GM23338 (cell line): ENCODE results near the gene RTP5. TPM values are rescaled to one million over a fixed set of nuclear protein-coding genes. Genes with fewer than 3 reads are reported as not detected.

Source experiments
- ETS1 ChIP-seq: IDR thresholded peaks from 2 replicates; pipeline ENCODE4 v1.6.1; 2016; ENCODE audit warnings: antibody characterized with exemption
- POLR2AphosphoS5 ChIP-seq: IDR thresholded peaks from 2 replicates; pipeline ENCODE4 v1.6.1; 2016; ENCODE audit warnings: antibody characterized with exemption, low read depth
- polyA plus RNA-seq: library from polyadenylated mRNA; unstranded; fragments of >200 nt; fragmentation: Nextera tagmentation; extraction: Ambion mirVana; gene quantifications from 2 replicates; pipeline ENCODE4 v1.2.1, GENCODE V29; 2016
- total RNA-seq: library from RNA; depleted of rRNA; stranded (reverse); fragments of >200 nt; shearing (Covaris generic); gene quantifications from 2 replicates; pipeline ENCODE4 v1.2.3, GENCODE V29; 2014
- TF ChIP-seq, protein P1 (sequence below): fragments of 250-450 bp; sonication (Bioruptor Pico); IDR thresholded peaks from 2 replicates; pipeline ENCODE4 v1.5.0; 2020; ENCODE audit warnings: mild to moderate bottlenecking, moderate library complexity
- TF ChIP-seq, protein P2 (sequence below): IDR thresholded peaks from one replicate; pipeline ENCODE4 v1.6.1; 2018; ENCODE audit warnings: antibody characterized with exemption; ENCODE audit not compliant: unreplicated experiment

RTP5 gene
- total and polyA plus RNA-seq, 2 experiments from 2014 or later, result not detected

- TF ChIP-seq, protein P1, sequence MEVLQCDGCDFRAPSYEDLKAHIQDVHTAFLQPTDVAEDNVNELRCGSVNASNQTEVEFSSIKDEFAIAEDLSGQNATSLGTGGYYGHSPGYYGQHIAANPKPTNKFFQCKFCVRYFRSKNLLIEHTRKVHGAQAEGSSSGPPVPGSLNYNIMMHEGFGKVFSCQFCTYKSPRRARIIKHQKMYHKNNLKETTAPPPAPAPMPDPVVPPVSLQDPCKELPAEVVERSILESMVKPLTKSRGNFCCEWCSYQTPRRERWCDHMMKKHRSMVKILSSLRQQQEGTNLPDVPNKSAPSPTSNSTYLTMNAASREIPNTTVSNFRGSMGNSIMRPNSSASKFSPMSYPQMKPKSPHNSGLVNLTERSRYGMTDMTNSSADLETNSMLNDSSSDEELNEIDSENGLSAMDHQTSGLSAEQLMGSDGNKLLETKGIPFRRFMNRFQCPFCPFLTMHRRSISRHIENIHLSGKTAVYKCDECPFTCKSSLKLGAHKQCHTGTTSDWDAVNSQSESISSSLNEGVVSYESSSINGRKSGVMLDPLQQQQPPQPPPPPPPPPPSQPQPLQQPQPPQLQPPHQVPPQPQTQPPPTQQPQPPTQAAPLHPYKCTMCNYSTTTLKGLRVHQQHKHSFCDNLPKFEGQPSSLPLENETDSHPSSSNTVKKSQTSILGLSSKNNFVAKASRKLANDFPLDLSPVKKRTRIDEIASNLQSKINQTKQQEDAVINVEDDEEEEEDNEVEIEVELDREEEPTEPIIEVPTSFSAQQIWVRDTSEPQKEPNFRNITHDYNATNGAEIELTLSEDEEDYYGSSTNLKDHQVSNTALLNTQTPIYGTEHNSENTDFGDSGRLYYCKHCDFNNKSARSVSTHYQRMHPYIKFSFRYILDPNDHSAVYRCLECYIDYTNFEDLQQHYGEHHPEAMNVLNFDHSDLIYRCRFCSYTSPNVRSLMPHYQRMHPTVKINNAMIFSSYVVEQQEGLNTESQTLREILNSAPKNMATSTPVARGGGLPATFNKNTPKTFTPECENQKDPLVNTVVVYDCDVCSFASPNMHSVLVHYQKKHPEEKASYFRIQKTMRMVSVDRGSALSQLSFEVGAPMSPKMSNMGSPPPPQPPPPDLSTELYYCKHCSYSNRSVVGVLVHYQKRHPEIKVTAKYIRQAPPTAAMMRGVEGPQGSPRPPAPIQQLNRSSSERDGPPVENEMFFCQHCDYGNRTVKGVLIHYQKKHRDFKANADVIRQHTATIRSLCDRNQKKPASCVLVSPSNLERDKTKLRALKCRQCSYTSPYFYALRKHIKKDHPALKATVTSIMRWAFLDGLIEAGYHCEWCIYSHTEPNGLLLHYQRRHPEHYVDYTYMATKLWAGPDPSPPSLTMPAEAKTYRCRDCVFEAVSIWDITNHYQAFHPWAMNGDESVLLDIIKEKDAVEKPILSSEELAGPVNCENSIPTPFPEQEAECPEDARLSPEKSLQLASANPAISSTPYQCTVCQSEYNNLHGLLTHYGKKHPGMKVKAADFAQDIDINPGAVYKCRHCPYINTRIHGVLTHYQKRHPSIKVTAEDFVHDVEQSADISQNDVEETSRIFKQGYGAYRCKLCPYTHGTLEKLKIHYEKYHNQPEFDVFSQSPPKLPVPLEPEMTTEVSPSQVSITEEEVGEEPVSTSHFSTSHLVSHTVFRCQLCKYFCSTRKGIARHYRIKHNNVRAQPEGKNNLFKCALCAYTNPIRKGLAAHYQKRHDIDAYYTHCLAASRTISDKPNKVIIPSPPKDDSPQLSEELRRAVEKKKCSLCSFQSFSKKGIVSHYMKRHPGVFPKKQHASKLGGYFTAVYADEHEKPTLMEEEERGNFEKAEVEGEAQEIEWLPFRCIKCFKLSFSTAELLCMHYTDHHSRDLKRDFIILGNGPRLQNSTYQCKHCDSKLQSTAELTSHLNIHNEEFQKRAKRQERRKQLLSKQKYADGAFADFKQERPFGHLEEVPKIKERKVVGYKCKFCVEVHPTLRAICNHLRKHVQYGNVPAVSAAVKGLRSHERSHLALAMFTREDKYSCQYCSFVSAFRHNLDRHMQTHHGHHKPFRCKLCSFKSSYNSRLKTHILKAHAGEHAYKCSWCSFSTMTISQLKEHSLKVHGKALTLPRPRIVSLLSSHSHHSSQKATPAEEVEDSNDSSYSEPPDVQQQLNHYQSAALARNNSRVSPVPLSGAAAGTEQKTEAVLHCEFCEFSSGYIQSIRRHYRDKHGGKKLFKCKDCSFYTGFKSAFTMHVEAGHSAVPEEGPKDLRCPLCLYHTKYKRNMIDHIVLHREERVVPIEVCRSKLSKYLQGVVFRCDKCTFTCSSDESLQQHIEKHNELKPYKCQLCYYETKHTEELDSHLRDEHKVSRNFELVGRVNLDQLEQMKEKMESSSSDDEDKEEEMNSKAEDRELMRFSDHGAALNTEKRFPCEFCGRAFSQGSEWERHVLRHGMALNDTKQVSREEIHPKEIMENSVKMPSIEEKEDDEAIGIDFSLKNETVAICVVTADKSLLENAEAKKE, result no peak
- TF ChIP-seq, protein P2, sequence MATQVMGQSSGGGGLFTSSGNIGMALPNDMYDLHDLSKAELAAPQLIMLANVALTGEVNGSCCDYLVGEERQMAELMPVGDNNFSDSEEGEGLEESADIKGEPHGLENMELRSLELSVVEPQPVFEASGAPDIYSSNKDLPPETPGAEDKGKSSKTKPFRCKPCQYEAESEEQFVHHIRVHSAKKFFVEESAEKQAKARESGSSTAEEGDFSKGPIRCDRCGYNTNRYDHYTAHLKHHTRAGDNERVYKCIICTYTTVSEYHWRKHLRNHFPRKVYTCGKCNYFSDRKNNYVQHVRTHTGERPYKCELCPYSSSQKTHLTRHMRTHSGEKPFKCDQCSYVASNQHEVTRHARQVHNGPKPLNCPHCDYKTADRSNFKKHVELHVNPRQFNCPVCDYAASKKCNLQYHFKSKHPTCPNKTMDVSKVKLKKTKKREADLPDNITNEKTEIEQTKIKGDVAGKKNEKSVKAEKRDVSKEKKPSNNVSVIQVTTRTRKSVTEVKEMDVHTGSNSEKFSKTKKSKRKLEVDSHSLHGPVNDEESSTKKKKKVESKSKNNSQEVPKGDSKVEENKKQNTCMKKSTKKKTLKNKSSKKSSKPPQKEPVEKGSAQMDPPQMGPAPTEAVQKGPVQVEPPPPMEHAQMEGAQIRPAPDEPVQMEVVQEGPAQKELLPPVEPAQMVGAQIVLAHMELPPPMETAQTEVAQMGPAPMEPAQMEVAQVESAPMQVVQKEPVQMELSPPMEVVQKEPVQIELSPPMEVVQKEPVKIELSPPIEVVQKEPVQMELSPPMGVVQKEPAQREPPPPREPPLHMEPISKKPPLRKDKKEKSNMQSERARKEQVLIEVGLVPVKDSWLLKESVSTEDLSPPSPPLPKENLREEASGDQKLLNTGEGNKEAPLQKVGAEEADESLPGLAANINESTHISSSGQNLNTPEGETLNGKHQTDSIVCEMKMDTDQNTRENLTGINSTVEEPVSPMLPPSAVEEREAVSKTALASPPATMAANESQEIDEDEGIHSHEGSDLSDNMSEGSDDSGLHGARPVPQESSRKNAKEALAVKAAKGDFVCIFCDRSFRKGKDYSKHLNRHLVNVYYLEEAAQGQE, result no peak
- TF ChIP-seq POLR2AphosphoS5 (no peak), ETS1 (no peak)
Measured at GRCh38 chr2:241844831-241845578, 24.5 kb upstream of the RTP5 start (continued).
